Activated CD4-positive, CD25-positive, alpha-beta regulatory T cell (primary cell): ENCODE data around the gene KDF1.
"Not testable (repeated sequence)": the region's sequence is repeated elsewhere in the genome, so short reads cannot be mapped to it uniquely, and the experiment has no call there.

ENCODE experiments used
- DNase-seq, 4 experiments: peaks; one replicate each; lab custom pipeline; 2025; lab: John Stamatoyannopoulos, UW

The KDF1 gene

DNA sequence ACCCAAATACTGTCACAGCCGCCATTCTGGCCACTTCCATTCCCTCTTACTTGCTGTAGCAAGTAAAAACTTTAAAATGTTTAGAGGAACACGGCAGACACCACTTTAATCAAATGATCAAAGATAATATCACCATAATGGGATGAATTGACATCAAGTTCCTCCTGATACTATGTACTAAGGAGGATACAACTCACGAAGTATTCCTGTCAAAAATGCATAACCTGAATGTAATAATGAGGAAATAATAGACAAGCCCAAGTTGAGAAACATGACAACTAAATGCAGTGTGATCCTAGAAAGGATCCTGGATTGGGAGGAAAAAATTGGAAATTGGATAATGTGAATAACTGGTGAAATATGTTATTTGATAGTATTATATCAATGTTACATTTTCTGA, 3.9 kb downstream of the KDF1 start:
- DNase-seq: no peak

DNA sequence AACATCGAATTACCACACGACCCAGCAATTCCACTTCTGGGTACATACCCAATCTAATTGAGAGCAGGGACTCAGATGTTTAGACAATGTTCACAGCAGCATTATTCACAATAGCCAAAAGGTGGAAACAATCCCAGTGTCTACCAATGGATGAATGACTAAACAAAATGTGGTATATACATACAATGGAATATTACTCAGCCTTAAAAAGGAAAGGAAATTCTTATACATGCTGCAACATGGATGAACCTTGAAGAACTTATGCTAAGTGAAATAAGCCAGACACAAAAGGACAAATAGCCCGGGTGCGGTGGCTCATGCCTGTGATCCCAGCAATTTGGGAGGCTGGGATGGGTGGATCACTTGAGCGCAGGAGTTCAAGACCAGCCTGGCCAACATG, 6.9 kb downstream of the KDF1 start:
- DNase-seq: no peak

DNA sequence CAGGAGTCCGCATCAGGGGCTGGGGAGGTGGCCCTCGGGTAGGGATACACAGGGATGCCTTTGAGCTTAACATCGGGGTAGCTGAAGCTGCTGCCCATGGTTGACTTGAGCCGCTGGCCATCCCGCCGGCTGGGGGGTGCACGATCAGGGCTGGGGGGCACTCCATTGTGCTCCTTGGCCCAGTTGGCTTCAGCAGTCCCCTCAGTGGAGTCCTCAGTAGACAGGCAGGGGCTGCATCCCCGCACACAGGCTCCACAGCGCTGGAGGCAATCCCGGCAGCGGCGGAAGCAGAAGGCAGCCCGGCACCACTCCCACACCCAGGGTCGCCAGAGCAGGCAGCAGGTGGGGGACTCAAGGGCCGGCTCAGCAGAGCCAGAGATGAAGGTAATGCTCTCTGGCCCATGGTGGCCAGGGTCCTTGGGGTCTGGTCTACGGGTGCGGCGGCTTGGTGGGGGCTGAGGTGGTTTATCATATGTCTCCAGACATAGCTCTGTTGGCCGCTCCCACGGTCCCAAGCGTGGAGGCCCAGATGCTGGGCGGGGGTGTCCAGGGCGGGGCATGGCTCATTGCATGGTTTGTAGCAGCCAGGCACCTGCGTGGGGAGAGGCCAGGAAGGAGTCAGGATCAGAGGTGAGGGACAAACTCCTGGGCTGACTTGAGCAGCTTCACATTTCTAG, 8.3 kb downstream of the KDF1 start:
- DNase-seq: no peak

DNA sequence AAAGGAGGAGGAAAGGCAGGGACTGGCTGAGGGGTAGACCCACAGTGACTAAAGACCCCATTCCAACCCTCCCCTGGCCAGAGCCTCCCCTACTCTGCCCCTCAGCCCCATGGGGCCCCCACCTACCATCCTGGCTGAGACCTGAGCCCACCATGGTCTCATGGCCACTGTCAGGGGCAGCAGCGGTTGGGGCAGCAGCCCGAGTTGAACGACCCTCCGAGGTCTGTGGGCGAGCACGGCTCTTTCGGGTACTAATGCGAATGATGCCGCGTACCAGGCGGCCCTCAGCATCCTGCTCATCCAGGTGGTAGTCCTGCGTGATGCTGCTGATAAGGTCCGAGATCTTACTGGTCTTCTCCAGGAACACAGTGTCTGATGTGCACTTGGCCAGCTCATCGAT, 9.1 kb downstream of the KDF1 start:
- no peak for DNase-seq

DNA sequence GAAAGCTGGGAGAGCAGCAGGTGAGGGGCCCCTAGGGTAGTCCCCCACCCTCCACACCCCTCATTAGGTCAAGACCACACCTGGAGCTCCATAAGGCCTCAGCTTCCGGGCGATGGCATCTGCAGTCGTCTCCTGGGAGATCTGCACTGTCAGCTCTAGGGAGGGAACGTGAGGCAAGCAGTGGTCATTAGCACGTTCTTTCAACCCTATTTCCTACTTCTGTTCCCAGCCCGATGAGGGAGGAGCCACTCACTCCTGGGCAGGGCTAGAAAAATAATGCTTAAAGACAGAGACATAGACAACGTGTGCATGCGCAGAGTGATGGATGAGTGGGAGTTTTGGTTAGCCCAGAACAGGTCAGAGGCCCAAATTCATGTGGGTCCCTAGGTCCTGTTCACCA, 9.7 kb downstream of the KDF1 start:
- DNase-seq: no peak

DNA sequence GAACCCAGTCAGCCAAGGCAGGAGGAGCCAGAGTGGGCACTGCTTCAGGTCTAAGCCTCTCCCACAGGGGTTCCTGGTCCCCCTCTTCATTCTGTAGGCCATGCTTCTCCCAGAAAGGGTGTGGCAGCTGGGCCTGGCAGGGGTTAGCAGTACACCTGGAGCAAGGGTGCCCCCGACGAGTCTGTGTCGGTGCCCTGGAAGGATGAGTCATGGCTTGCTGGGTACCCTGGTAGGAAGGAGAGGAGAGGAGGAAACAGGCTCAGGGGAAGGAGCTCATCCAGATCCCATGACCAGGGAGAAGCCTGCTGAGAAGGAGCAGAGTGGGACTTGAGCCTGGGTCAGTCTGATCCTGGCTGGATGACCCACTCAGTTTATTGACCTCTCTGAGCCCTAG, 10.3 kb downstream of the KDF1 start:
- DNase-seq: no peak

DNA sequence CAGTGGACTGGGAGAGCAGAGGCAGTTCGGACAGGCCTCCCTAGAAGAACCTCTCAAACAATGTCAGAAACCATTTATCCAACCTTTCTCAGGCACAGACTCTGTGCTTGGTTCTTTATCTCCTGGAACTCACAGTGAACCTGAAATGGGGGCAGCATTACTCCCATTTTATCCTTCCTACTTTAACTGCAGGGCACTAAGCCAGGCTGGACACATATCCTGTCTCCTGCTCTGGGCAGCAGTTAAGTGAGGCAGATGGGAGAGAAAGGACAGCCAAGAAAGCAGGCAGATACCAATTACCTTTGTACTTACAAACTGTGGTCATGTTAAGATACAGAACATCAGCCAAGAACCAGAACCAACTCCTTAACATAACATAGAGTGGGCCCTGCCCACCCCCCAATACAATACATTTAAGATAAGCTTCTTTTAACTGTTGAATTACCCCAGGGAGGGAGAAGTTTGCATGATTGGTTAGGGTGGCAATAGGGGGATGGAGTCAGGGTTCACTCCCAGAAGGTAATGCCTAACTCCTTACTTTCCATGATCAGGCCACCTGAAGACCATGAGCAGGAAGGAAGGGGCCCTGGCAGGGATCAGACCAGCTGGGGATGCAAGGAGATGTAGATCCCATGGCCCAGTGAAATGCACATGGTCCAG, 10.9 kb downstream of the KDF1 start:
- DNase-seq: no peak

DNA sequence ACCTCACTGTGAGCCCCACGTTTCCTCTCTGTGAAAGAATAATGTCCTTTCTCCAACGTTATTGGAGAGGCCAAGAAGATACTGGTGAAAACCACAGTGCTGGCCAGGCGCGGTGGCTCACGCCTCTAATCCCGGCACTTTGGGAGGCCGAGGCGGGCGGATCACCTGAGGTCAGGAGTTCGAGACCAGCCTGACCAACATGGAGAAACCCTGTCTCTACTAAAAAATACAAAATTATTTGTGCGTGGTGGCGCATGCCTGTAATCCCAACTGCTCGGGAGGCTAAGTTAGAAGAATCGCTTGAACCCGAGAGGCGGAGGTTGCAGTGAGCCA, 11.6 kb downstream of the KDF1 start:
- not testable (repeated sequence) for DNase-seq

DNA sequence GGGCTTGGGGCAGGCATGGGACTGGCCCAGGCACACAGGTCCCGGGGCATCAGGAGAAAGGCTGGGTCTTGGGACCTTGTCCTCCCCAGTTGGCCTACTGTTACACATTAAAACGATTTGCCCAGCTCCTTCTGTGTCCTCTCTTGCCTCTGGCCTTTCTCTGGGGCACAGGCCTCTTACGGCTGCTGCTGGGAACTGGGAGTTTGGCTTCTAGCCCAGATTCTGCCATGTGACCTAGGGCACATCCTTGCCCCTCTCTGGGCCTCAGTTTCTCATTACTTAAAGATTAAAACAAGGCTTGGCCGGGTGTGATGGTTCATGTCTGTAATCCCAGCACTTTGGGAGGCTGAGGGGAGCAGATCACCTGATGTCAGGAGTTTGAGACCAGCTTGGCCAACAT, 14.0 kb downstream of the KDF1 start:
- DNase-seq: no peak

DNA sequence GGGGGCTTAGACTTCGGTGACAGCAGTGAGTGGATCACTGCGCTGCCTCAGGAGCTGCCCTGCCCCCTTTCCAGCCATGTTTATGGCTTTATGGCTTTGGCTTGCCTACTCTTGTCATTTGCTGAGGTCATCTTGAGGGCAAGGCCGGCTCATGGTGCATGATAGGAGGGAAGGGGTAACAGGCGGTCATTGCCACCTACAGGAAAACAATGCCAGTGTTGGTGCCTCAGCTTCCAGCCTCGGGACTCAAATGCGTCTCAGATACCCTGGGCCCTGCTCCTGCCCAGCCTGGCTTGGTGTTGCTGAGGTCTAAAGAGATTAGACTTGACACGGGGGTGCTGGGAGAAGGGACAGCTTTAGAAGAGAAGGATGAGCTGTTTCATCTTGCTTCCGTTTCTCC, 14.5 kb downstream of the KDF1 start:
- DNase-seq: no peak

DNA sequence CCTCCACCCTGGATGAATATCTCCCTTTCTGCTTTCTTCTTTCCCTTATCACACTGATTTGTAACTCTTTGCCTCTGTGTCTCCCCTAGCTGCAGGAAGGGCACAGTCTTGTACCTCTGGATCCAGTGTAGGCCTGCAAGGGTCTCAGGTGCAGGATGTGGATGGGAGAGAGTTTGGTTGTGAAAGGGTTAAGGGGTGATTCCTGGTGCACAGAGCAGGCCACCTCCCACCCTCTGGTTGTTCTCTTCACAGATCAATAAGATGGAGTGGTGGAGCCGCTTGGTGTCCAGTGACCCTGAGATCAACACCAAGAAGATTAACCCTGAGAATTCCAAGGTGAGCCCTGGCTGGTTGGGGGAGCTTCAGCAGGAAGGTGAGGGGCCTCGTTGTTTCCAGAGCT, 15.1 kb downstream of the KDF1 start:
- no peak for DNase-seq

DNA sequence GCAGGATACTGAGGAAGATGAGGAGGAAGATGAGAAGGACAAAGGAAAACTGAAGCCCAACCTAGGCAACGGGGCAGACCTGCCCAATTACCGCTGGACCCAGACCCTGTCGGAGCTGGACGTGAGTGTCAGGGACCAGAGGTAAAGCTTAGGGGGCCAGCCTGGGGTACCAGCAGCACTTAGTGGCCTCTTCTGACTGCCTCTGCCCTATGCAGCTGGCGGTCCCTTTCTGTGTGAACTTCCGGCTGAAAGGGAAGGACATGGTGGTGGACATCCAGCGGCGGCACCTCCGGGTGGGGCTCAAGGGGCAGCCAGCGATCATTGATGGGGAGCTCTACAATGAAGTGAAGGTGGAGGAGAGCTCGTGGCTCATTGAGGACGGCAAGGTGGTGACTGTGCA, 17.6 kb downstream of the KDF1 start:
- no peak for DNase-seq

DNA sequence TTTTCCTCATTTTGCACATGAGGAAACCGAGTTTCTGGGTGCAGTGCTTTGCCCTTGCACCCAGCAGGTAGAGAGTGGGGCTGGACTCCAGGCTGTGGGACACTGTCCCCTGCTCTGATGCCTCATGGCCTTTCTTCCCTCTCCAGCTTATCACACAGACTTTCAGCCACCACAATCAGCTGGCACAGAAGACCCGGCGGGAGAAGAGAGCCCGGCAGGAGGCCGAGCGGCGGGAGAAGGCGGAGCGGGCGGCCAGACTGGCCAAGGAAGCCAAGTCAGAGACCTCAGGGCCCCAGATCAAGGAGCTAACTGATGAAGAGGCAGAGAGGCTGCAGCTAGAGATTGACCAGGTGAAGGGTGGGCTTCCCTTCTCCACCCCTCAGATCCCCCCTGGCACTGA, 19.0 kb downstream of the KDF1 start:
- DNase-seq: no peak

DNA sequence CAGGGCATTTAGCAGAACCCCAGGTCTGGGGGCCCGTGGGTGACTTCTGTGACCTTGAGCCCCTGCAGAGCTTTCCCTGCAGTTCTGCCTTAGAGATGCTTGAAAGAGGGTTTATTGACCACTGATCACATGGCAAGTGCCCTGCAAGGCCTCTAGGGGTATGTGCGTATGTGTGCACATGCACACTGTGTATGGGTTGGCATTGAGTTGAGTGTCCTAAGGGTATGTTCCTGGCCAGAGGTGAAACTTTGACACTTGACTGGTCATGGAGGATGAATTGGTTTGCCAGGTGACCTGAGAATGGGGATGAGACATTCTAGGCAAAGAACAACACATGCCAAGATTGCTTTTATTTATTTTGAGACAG, 21.6 kb downstream of the KDF1 start:
- no peak for DNase-seq

DNA sequence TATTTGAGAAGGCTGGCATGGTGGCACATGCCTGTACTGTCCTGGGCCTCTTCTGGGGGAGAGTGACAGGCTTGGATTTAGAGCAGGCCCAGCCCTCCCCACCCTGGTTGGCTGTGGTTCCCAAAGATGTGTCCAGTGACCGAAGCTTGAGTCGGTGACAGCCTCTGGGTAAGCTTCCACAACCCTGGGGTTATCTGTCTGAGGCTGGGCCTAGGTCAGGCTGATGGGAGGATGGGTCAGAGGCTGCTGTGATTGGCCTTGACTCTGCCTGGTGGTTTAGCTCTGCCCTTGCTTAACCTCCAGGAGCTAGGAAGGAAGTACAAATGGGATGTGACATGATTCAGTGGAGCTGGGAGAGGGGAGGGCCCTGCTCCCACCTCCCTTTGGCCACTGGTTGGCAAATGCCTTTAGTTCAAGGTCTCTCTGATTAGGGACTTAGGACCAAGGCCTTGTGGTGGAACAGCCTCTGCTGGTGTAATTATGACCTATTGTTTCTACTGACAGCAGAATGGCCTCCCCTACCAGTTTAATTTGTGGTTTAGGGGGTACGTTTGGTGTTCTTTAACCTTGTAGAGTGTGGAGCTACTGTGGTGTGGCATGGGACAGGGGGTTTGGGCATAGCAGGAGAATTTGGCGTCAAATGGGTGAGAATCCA, 22.1 kb downstream of the KDF1 start:
- no peak for DNase-seq

DNA sequence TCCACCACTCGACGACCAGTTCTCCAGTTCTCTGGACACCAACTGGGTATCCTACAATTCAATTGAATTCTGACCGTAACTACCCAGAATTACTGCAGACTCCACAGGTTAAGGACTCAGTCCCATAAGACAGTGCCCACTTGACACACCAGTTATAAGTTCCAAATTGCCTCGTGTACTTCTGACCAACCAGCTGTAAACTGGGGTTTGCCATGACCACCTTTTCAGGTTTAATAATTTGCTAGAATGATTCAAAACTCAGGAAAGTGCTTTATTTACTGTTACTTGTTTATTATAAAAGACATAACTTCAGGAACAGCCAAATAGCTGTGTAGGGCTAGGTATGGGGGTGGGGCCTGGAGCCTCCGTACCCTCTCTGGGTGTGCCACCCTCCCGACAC, 23.4 kb downstream of the KDF1 start:
- DNase-seq: no peak

DNA sequence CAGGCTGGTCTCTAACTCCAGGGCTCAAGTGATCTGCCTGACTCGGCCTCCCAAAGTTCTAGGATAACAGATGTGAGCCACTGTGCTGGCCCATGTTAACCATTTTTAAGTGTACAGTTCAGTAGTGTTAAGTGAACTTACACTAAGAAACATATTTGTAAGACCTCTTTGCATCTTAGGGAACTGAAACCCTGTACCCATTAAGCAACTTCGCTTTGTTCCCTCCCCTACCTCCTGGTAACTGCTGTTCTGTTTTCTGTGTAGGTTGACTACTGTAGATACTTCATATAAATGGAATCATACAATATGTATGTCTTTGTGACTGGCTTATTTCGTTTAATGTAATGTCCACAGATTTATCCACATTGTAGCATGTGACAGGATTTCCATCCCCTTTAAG, 27.7 kb downstream of the KDF1 start:
- no peak for DNase-seq

DNA sequence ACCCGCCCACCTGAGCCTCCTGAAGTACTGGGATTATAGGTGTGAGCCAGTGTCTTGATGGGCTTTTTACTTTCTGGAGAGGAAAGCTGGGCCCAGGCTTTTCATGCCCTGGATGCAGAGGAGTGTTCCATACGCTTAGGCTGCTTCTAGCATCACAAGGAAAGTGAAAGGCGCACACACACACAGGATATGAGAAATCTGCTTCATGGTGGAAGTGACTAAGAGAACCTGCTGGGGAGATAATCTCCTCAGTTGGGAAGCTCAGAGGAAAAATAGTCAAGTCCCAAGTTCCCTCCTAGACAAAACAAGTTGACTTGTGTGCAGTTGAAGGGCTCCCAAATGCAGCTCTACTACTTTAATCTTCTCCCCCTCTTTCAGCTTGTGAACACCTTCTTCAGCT, 36.6 kb downstream of the KDF1 start:
- DNase-seq: no peak

DNA sequence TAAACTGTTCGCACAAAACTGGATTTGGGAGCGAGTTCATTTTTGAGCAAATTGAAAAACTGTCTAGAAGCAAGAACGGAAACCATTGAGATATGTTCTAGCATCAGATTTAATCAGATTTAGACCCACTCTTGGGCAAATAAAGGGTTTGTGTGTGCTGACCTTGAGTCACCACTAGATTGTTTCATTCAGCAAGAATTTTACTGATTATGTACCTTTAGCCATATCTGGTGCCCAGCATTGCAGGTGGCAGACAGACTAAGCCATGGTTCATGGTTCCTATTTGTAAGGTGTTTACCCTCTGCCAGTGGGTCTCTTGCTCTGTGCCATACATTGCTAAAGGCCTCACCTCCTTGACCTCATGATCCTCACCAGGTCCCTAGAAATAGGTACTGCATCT, 37.4 kb downstream of the KDF1 start:
- no peak for DNase-seq

DNA sequence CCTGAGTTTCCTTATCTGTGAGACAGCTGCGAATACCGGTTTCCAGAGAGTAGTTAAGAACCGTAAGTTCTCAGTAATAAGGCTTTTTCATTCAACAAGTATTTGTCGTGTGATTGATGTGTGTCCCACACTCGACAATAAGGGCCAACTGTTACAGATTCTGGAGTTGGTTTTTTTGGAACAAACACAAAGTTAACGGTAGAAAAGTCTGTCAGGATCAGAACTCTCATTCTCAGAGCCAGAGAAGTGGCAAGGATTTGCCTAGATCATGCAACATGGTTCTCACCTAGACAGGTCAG, 37.9 kb downstream of the KDF1 start:
- no peak for DNase-seq

DNA sequence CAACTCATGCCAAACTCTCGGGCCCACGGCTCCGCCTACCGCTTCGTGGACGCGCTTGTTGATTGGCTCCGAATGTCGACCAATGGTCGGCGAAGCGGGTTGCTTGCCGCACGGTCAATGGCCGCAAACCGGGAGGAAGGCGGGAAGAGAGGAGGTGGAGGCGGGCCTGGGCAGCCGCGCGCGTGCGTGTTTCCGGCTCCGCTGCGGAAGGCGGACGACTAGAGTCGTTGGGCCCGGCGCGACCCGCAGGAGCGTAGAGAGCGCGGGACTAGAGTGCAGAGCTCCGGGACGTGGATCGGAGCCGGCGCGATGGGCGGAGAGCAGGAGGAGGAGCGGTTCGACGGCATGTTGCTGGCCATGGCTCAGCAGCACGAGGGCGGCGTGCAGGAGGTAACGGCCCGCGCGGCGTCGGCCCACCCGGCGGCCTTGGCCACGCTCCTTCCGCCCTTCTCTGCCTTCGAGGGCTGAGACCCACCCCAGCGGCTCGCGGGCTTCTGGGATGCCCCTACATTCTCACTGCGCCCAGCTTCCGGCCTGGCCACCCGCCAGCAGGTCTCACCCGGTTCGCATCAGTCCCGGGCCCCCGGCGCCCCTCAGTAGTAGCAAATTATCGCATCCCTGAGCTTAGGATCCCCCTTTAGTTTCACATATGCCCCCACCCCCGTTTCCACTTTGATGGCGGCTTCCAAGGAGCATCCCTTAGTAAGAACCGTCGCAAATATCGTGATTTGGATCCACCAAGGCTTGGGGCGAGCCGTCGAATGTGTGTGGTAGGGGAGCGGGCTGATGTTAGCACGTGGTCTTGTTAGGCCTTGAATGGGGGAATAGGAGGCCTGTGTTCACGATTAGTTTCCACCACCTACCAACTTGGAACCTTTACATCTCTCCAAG, 38.5 kb downstream of the KDF1 start, which contains the start of gene NUDC:
Gene NUDC (plus strand): TSS at position 204 of the 891 bp plus-strand sequence. CDS start 106 bp downstream, at position 310.
- DNase-seq: peak; percentile 85 to 95 (median 92)

DNA sequence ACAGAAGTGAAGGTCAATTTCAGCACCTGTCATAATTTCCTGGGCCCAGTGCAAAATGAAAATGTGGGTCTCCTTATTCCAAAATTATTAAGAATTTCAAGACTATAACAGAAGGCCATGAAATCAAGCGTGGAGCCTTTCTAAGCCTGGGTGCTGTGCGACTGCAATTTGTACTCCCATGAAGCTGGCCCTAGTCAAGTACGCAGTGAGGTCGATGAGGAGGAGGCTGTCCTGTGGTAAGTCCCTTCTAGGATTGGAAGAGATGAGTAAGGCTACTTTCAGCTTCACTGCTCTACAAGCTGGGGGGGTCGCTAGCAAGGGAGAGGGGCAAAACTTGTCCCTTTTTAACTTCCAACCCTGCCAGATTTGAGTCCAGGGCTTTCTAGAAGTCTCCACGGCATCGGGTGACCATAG, 39.1 kb downstream of the KDF1 start:
- DNase-seq: no peak
